GM06990 (cell line): ENCODE measurements around the gene HTD2.

Experiments
- DNase-seq: peaks from one replicate; pipeline ENCODE4 v3.0.0-alpha.2; 2011; ENCODE audit not compliant: insufficient read length; ENCODE audit errors: extremely low read depth
- H3K27me3 ChIP-seq: replicated peaks from 2 replicates; pipeline ENCODE4 v1.6.0; 2011; ENCODE audit warnings: low read length; ENCODE audit not compliant: control insufficient read depth, insufficient read depth
- H3K36me3 ChIP-seq: 2 replicates; pipeline ENCODE4 v1.5.1; 2011; ENCODE audit warnings: low read length; ENCODE audit not compliant: control insufficient read depth, insufficient read depth
- H3K4me3 ChIP-seq: replicated peaks from 2 replicates; pipeline ENCODE4 v1.5.1; 2011; ENCODE audit warnings: low read depth, mild to moderate bottlenecking, control low read depth, low read length
- TF ChIP-seq, protein P1 (sequence below): IDR thresholded peaks from 2 replicates; pipeline ENCODE4 v1.5.1; 2011; ENCODE audit warnings: low read length, control low read depth, mild to moderate bottlenecking, inconsistent platforms; ENCODE audit not compliant: insufficient read depth, poor library complexity, severe bottlenecking

HTD2 gene

DNA sequence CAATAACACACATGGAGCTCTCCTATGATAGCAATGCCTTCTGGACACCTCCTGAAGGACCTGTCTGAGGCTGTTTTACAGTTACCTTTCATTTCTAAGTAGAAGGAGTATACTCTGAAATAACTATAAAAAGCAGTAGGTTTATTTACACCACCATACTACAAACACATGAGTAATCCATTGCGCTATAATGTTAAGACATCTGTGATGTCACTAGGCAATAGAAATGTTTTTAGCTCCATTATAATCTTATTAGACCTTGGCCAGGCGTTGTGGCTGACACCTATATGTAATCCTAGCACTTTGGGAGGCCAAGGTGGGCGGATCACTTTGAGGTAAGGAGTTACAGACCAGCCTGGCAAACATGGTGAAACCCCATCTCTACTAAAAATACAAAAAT is 51.1 kb downstream of the HTD2 start:
- DNase-seq: no peak
- Histone ChIP-seq H3K27me3 (no peaks in the 10 kb centered on the region), H3K36me3 (no peaks in the 10 kb centered on the region), H3K4me3 (no peak overlapping the region)
- TF ChIP-seq, protein P1, sequence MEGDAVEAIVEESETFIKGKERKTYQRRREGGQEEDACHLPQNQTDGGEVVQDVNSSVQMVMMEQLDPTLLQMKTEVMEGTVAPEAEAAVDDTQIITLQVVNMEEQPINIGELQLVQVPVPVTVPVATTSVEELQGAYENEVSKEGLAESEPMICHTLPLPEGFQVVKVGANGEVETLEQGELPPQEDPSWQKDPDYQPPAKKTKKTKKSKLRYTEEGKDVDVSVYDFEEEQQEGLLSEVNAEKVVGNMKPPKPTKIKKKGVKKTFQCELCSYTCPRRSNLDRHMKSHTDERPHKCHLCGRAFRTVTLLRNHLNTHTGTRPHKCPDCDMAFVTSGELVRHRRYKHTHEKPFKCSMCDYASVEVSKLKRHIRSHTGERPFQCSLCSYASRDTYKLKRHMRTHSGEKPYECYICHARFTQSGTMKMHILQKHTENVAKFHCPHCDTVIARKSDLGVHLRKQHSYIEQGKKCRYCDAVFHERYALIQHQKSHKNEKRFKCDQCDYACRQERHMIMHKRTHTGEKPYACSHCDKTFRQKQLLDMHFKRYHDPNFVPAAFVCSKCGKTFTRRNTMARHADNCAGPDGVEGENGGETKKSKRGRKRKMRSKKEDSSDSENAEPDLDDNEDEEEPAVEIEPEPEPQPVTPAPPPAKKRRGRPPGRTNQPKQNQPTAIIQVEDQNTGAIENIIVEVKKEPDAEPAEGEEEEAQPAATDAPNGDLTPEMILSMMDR: no peak

DNA sequence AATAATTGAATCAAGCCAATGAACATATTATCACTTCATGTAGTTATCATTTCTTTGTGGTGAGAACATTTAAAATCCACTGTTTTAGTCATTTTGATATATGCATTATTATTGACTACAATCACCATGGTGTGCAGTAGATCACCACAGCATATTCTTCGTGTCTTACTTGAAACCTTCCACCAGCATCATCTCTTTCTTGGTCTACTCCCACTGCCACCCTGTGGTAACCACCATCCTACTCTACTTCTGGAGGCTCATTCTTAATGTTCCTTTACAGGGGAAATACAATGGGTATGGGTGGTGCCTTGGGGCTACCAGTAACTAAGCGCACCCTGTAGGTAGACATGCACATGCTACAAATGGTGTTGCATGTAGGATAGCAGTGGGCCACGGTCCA is 51.8 kb downstream of the HTD2 start:
- DNase-seq: no peak
- no peak overlapping the region for H3K4me3 ChIP-seq
- TF ChIP-seq, protein P1: no peak

DNA sequence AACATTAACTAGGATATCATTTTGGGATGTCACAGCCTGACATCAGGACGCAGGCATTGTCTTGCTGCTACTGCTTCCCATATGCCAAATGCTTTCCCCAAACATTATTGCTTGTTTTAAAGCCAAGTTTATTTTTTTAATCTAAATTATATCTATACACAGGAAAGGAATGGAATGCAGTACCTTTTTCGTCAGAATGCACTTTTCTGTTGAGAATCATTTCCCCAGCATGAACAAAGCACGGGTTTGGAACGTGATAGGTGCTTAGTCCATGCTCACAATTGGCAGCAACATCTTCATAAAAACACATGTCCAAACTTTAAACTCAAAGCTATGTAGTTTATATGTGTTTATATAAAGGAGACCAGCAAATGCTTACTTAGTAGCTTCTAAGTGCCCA is 52.5 kb downstream of the HTD2 start:
- DNase-seq: no peak
- Histone ChIP-seq H3K4me3 (no peak overlapping the region), H3K36me3 (no peaks in the 10 kb centered on the region), H3K27me3 (no peaks in the 10 kb centered on the region)
- TF ChIP-seq, protein P1: no peak

More for the DNA sequence above, 51.8 kb downstream of the HTD2 start:
- no peaks in the 10 kb centered on the region for H3K27me3 ChIP-seq
- no peaks in the 10 kb centered on the region for H3K36me3 ChIP-seq

DNA sequence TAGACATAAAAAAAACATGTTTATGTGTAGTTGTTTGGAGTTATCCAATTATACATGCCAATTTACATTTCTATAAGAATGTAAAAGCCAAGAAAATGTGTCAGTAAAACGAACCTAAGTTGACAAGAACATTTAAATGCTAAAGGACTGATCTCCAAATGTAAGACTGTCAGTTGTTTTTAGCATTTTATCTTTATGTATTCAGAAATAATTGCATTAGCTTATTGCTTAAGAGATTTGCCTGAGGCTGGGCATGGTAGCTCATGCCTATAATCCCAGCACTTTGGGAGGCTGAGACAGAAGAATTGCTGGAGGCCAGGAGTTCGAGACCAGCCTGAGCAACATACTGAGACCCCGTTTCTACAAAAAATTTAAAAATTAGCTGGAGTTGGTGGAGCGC is 53.3 kb downstream of the HTD2 start:
- Histone ChIP-seq H3K36me3 (no peaks in the 10 kb centered on the region), H3K27me3 (no peaks in the 10 kb centered on the region), H3K4me3 (no peak overlapping the region)
- TF ChIP-seq, protein P1: no peak
- no peak for DNase-seq

DNA sequence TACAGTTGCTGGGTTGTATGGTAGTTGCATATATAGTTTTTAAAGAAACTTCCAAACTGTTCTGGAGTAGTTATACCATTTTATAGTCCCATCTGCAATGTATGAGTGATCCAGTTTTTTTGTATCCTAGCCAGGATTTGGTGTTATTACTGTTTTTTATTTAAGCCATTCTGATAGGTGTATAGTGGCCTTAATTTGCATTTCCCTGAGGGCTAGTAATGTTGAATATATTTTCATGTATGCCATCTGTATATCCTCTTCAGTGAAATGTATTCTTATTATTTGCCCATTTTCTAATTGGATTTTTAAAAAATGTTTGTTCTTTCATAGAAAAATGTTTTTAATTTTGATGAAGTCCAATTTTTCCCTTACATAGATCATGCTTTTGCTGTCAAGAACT is 55.5 kb downstream of the HTD2 start:
- H3K4me3 ChIP-seq: no peak overlapping the region
- H3K36me3 ChIP-seq: no peaks in the 10 kb centered on the region
- TF ChIP-seq, protein P1: no peak
- no peaks in the 10 kb centered on the region for H3K27me3 ChIP-seq
- DNase-seq: no peak

DNA sequence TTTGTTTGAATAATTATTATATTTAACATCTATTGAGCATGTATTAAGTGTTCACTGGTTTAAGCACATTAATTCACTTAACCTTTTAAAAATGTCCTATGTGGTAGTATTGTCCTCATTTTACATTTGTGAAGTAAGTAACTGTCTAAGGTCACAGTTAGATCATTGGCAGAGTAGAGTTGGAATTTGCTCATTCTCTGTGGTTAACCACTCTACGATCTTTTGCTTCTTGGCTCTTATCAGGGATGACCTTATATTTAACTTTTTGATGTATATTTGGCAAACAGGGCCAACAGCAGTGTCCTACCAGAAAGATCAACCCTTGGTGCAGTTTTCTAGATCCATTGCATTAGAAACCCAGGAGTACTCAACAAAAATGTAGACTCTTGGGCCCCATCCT is 60.4 kb downstream of the HTD2 start:
- Histone ChIP-seq H3K36me3 (no peaks in the 10 kb centered on the region), H3K27me3 (no peaks in the 10 kb centered on the region), H3K4me3 (no peak overlapping the region)
- no peak for DNase-seq
- TF ChIP-seq, protein P1: no peak
